HCT116 (cell line): ENCODE results near the gene AFTPH. TPM values are rescaled to one million over a fixed set of nuclear protein-coding genes. Genes with fewer than 3 reads are reported as not detected.

Experiments
- ATAC-seq: fragments of 200-7000 bp; cut with Tn5 transposase; 2 replicates; pipeline ENCODE4 v1.9.1; 2020; ENCODE audit warnings: mild to moderate bottlenecking, moderate library complexity
- BruUV-seq: library from RNA; stranded (reverse); fragments of 400-500 nt; replicated peaks from 2 replicates; lab custom pipeline; 2021; lab: Mats Ljungman, UMichigan
- CTCF ChIA-PET: fragments of 300-600 bp; sonication (Branson Sonifier 250); formaldehyde crosslinking; loops from one replicate; lab custom pipeline; 2021; ENCODE audit warnings: antibody characterized with exemption; lab: Charles Lee
- POLR2A ChIA-PET: fragments of 300-600, 350-600 bp; sonication (Branson Sonifier 250); formaldehyde crosslinking; loops from one replicate; lab custom pipeline; 2021; ENCODE audit warnings: antibody characterized with exemption; lab: Charles Lee
- RAD21 ChIA-PET, 2 experiments: fragments of 300-600 bp; sonication (Branson Sonifier 250); formaldehyde crosslinking; loops; one replicate each; lab custom pipeline; 2023; ENCODE audit warnings: low total read pairs in 2 of 2; ENCODE audit not compliant: uncharacterized antibody in 2 of 2, unreplicated experiment in 2 of 2, low non-redundant PET in 1 of 2; lab: Charles Lee
- DNase-seq: peaks from one replicate; pipeline ENCODE4 v3.0.0-alpha.2; 2010; ENCODE audit warnings: low read depth, low spot score
- H2AFZ ChIP-seq: fragments of 200-600 bp; shearing (Covaris generic), sonication (generic); 2 replicates; pipeline ENCODE4 v1.6.1; 2017; ENCODE audit warnings: low read depth, mixed run types, mixed read lengths, antibody characterized with exemption, low read length; ENCODE audit not compliant: poor library complexity, severe bottlenecking
- H3K27ac ChIP-seq: 2 replicates; pipeline ENCODE4 v1.5.1; 2012; ENCODE audit warnings: low read depth, low read length
- H3K27me3 ChIP-seq: fragments of 200-600 bp; sonication (generic); 2 replicates; pipeline ENCODE4 v1.6.1; 2016; ENCODE audit warnings: mixed run types, low read length, mixed read lengths; ENCODE audit not compliant: insufficient read depth
- H3K36me3 ChIP-seq, 2 experiments: fragments of 200-500 bp in 1 of 2; fragments of 200-600 bp in 1 of 2; sonication (Bioruptor generic) in 1 of 2; sonication (generic) in 1 of 2; 2 replicates each; pipeline versions ENCODE4 v1.5.1 to v1.6.1; 2014 to 2016; ENCODE audit warnings: low read length in 2 of 2, inconsistent platforms in 1 of 2, mixed read lengths in 1 of 2, mixed run types in 1 of 2; ENCODE audit not compliant: insufficient read depth in 2 of 2, control insufficient read depth in 1 of 2
- H3K4me1 ChIP-seq, 2 experiments: fragments of 200-600 bp in 1 of 2; sonication (generic) in 1 of 2; 2 replicates each; pipeline versions ENCODE4 v1.5.1 to v1.6.1; 2012 to 2017; ENCODE audit warnings: low read length in 2 of 2, inconsistent platforms in 1 of 2, mild to moderate bottlenecking in 1 of 2, mixed read lengths in 1 of 2, mixed run types in 1 of 2, moderate library complexity in 1 of 2; ENCODE audit not compliant: insufficient read depth in 2 of 2, control insufficient read depth in 1 of 2
- H3K4me2 ChIP-seq: fragments of 200-600 bp; sonication (generic); 2 replicates; pipeline ENCODE4 v1.6.1; 2017; ENCODE audit warnings: mixed run types, low read length, mixed read lengths
- H3K4me3 ChIP-seq, 2 experiments: fragments of 200-600 bp in 1 of 2; sonication (generic) in 1 of 2; replicated peaks in 1 of 2; 2 replicates each; pipeline ENCODE4 v1.5.1; 2011 to 2016; ENCODE audit warnings: low read length in 2 of 2, control low read depth in 1 of 2, low read depth in 1 of 2, mild to moderate bottlenecking in 1 of 2, mixed read lengths in 1 of 2, mixed run types in 1 of 2
- H3K79me2 ChIP-seq: fragments of 200-600 bp; sonication (generic); 2 replicates; pipeline ENCODE4 v1.6.1; 2017; ENCODE audit warnings: mild to moderate bottlenecking, mixed run types, low read length, moderate library complexity, mixed read lengths; ENCODE audit not compliant: insufficient read depth
- H3K9ac ChIP-seq: fragments of 200-600 bp; sonication (generic); 2 replicates; pipeline ENCODE4 v1.6.1; 2016; ENCODE audit warnings: low read length, mixed read lengths
- H3K9me2 ChIP-seq: fragments of 200-600 bp; sonication (generic), shearing (Covaris generic); 2 replicates; pipeline ENCODE4 v1.6.1; 2017; ENCODE audit warnings: mixed run types, mild to moderate bottlenecking, moderate library complexity; ENCODE audit not compliant: insufficient read depth
- H3K9me3 ChIP-seq, 2 experiments: fragments of 200-500 bp in 1 of 2; fragments of 200-600 bp in 1 of 2; sonication (Bioruptor generic) in 1 of 2; sonication (generic) in 1 of 2; 2 replicates each; pipeline ENCODE4 v1.6.1; 2014 to 2017; ENCODE audit warnings: low read length in 2 of 2, mixed read lengths in 2 of 2, inconsistent platforms in 1 of 2, low read depth in 1 of 2, mild to moderate bottlenecking in 1 of 2, mixed run types in 1 of 2, moderate library complexity in 1 of 2; ENCODE audit not compliant: control insufficient read depth in 1 of 2, insufficient read depth in 1 of 2
- H4K20me1 ChIP-seq: fragments of 200-600 bp; sonication (generic), shearing (Covaris generic); 2 replicates; pipeline ENCODE4 v1.6.1; 2017; ENCODE audit warnings: mixed run types, mild to moderate bottlenecking, moderate library complexity; ENCODE audit not compliant: insufficient read depth
- CBX3 ChIP-seq: IDR thresholded peaks from 2 replicates; pipeline ENCODE4 v1.6.1; 2012; ENCODE audit warnings: low read depth
- CEBPB ChIP-seq: IDR thresholded peaks from 2 replicates; pipeline ENCODE4 v1.6.1; 2012; ENCODE audit warnings: low read depth
- EGR1 ChIP-seq: IDR thresholded peaks from 2 replicates; pipeline ENCODE4 v1.6.1; 2012; ENCODE audit warnings: low read depth
- ELF1 ChIP-seq: IDR thresholded peaks from 2 replicates; pipeline ENCODE4 v1.6.1; 2012; ENCODE audit warnings: low read depth, borderline replicate concordance
- EZH2 ChIP-seq: fragments of 200-600 bp; sonication (generic); IDR thresholded peaks from 2 replicates; pipeline ENCODE4 v1.6.1; 2017; ENCODE audit warnings: antibody characterized with exemption, mixed run types
- EZH2phosphoT487 ChIP-seq: fragments of 200-600 bp; IDR thresholded peaks from 2 replicates; pipeline ENCODE4 v1.6.1; 2018; ENCODE audit warnings: antibody characterized with exemption, borderline replicate concordance
- FOSL1 ChIP-seq: IDR thresholded peaks from 2 replicates; pipeline ENCODE4 v1.6.1; 2012; ENCODE audit warnings: low read depth
- JUND ChIP-seq: IDR thresholded peaks from 2 replicates; pipeline ENCODE4 v1.6.1; 2012
- POLR2AphosphoS5 ChIP-seq: IDR thresholded peaks from 2 replicates; pipeline ENCODE4 v1.6.1; 2011; ENCODE audit warnings: mild to moderate bottlenecking, low read depth, low read length, moderate library complexity
- SIN3A ChIP-seq: IDR thresholded peaks from 2 replicates; pipeline ENCODE4 v1.6.1; 2012; ENCODE audit warnings: low read depth
- SRF ChIP-seq: IDR thresholded peaks from 2 replicates; pipeline ENCODE4 v1.6.1; 2012; ENCODE audit warnings: low read depth
- YY1 ChIP-seq: IDR thresholded peaks from 2 replicates; pipeline ENCODE4 v1.6.1; 2011; ENCODE audit warnings: low read length, low read depth, moderate library complexity, mild to moderate bottlenecking; ENCODE audit not compliant: insufficient replicate concordance; ENCODE audit errors: extremely low read depth
- ZFX ChIP-seq: fragments of 450-650 bp; IDR thresholded peaks from 2 replicates; pipeline ENCODE4 v1.6.1; 2017
- intact Hi-C: fragments of 100-400 bp; cut with micrococcal nuclease; formaldehyde crosslinking; loops from 2 replicates; pipeline ENCODE4 v1.10.0; 2022
- total RNA-seq: library from RNA; stranded (reverse); gene quantifications from one replicate; pipeline ENCODE4 v1.2.1, GENCODE V29; 2021; ENCODE audit not compliant: unreplicated experiment
- TF ChIP-seq, protein P1 (sequence below): IDR thresholded peaks from 2 replicates; pipeline ENCODE4 v1.6.1; 2011; ENCODE audit warnings: mild to moderate bottlenecking, low read length, moderate library complexity; ENCODE audit not compliant: insufficient replicate concordance; ENCODE audit errors: extremely low read depth
- TF ChIP-seq, protein P2 (sequence below): IDR thresholded peaks from 2 replicates; pipeline ENCODE4 v1.6.1; 2012
- TF ChIP-seq, protein P3 (sequence below), 3 experiments: fragments of 200-600 bp in 1 of 3; sonication (generic) in 1 of 3; IDR thresholded peaks in 2 of 3; conservative IDR thresholded peaks in 1 of 3; 2 replicates each; pipeline ENCODE4 v1.5.1; 2012 to 2017; ENCODE audit warnings: low read depth in 2 of 3, low read length in 2 of 3, antibody characterized with exemption in 1 of 3, borderline replicate concordance in 1 of 3, control low read depth in 1 of 3, mild to moderate bottlenecking in 1 of 3, mixed read lengths in 1 of 3, mixed run types in 1 of 3, moderate library complexity in 1 of 3; ENCODE audit not compliant: insufficient read depth in 1 of 3
- TF ChIP-seq, protein P4 (sequence below): IDR thresholded peaks from 2 replicates; pipeline ENCODE4 v1.6.1; 2012; ENCODE audit warnings: low read depth

Gene AFTPH
- total RNA-seq, 1 experiment from 2014 or later = 23.6 TPM

DNA sequence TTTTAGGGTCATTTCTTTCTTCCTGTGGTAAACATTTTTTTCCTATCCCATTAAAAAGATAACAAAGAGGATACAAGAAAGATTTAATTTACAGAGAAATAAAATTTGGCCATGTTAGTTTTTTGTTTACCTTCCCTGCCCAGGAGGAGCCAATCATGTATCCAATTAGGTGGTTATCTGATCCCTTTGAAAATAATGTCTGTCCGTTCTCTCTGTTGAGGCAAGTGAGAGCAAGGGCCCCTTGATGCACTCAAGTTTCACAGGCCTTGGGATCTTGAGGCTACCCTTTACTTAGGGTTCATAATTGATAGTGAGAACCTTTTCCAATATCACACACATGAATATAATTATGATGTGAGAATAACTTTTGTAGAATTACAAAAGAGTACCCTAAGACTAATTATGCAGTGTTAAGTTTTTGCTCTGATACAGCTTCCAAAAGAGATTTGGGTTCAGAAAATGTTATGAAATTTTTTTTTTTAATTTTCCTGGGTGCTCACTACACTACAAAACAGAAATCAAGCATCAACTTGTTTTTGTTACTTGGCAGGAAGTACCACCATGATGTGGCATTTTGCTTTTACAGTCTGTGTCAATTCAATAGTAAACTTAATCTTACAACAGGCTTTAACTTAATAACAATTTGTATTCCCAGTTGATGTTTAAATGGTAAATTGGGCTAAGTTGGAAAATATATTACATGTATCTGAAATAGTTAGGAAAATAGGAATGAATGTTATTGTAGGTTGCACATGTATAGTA lies 42.0 kb downstream of the AFTPH start:
- Histone ChIP-seq H3K9me2 (no peaks in the 10 kb centered on the region), H3K27ac (no peak overlapping the region), H3K9ac (no peak overlapping the region), H3K27me3 (no peaks in the 10 kb centered on the region), H3K4me1 (no peaks in the 10 kb centered on the region), H3K4me2 (no peak overlapping the region), H3K36me3 (no peaks in the 10 kb centered on the region), H3K9me3 (no peaks in the 10 kb centered on the region), H3K4me3 (no peak overlapping the region), H3K79me2 (peaks cover 25% of the 10 kb centered on the region), H4K20me1 (no peaks in the 10 kb centered on the region), H2AFZ (no peak overlapping the region)
- CTCF ChIA-PET = interaction anchor here (0.9 kb wide), 1 partner anchor 347 kb away, joined by 3 read pairs; no protein-coding TSS in a partner anchor
- POLR2A ChIA-PET = interaction anchor here (0.7 kb wide), 1 partner anchor 16 kb away, joined by 3 read pairs; no protein-coding TSS in a partner anchor
- RAD21 ChIA-PET = no interaction called here
- BruUV-seq = no TSS peak
- TF ChIP-seq SRF = no peak
- no peak for TF ChIP-seq ELF1
- no peak for TF ChIP-seq EZH2phosphoT487
- no peak for TF ChIP-seq YY1
- TF ChIP-seq ZFX = no peak
- TF ChIP-seq CEBPB = no peak
- no peak for TF ChIP-seq CBX3
- TF ChIP-seq EZH2 = no peak
- TF ChIP-seq, protein P1, sequence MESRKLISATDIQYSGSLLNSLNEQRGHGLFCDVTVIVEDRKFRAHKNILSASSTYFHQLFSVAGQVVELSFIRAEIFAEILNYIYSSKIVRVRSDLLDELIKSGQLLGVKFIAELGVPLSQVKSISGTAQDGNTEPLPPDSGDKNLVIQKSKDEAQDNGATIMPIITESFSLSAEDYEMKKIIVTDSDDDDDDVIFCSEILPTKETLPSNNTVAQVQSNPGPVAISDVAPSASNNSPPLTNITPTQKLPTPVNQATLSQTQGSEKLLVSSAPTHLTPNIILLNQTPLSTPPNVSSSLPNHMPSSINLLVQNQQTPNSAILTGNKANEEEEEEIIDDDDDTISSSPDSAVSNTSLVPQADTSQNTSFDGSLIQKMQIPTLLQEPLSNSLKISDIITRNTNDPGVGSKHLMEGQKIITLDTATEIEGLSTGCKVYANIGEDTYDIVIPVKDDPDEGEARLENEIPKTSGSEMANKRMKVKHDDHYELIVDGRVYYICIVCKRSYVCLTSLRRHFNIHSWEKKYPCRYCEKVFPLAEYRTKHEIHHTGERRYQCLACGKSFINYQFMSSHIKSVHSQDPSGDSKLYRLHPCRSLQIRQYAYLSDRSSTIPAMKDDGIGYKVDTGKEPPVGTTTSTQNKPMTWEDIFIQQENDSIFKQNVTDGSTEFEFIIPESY = no peak
- TF ChIP-seq, protein P2, sequence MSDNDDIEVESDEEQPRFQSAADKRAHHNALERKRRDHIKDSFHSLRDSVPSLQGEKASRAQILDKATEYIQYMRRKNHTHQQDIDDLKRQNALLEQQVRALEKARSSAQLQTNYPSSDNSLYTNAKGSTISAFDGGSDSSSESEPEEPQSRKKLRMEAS = no peak
- TF ChIP-seq SIN3A = no peak
- TF ChIP-seq EGR1 = no peak
- TF ChIP-seq, protein P3, sequence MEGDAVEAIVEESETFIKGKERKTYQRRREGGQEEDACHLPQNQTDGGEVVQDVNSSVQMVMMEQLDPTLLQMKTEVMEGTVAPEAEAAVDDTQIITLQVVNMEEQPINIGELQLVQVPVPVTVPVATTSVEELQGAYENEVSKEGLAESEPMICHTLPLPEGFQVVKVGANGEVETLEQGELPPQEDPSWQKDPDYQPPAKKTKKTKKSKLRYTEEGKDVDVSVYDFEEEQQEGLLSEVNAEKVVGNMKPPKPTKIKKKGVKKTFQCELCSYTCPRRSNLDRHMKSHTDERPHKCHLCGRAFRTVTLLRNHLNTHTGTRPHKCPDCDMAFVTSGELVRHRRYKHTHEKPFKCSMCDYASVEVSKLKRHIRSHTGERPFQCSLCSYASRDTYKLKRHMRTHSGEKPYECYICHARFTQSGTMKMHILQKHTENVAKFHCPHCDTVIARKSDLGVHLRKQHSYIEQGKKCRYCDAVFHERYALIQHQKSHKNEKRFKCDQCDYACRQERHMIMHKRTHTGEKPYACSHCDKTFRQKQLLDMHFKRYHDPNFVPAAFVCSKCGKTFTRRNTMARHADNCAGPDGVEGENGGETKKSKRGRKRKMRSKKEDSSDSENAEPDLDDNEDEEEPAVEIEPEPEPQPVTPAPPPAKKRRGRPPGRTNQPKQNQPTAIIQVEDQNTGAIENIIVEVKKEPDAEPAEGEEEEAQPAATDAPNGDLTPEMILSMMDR (IDR thresholded peaks at IDR 0.05 in 2 of 3, conservative IDR thresholded peaks at IDR 0.05 in 1 of 3; ENCODE audit: borderline replicate concordance in 1 of 3, insufficient read depth in 1 of 3, low read depth in 2 of 3, low read length in 2 of 3) = no peak
- TF ChIP-seq JUND = no peak
- TF ChIP-seq, protein P4, sequence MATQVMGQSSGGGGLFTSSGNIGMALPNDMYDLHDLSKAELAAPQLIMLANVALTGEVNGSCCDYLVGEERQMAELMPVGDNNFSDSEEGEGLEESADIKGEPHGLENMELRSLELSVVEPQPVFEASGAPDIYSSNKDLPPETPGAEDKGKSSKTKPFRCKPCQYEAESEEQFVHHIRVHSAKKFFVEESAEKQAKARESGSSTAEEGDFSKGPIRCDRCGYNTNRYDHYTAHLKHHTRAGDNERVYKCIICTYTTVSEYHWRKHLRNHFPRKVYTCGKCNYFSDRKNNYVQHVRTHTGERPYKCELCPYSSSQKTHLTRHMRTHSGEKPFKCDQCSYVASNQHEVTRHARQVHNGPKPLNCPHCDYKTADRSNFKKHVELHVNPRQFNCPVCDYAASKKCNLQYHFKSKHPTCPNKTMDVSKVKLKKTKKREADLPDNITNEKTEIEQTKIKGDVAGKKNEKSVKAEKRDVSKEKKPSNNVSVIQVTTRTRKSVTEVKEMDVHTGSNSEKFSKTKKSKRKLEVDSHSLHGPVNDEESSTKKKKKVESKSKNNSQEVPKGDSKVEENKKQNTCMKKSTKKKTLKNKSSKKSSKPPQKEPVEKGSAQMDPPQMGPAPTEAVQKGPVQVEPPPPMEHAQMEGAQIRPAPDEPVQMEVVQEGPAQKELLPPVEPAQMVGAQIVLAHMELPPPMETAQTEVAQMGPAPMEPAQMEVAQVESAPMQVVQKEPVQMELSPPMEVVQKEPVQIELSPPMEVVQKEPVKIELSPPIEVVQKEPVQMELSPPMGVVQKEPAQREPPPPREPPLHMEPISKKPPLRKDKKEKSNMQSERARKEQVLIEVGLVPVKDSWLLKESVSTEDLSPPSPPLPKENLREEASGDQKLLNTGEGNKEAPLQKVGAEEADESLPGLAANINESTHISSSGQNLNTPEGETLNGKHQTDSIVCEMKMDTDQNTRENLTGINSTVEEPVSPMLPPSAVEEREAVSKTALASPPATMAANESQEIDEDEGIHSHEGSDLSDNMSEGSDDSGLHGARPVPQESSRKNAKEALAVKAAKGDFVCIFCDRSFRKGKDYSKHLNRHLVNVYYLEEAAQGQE = no peak
- TF ChIP-seq FOSL1 = no peak
- no peak for TF ChIP-seq POLR2AphosphoS5
- intact Hi-C loops = no loop called here
- no peak for DNase-seq
- no peak for ATAC-seq
